ENCODE data around the gene PURB. TPM values are rescaled to one million over a fixed set of nuclear protein-coding genes. Genes with fewer than 3 reads are reported as not detected.
A peak's percentile ranks its signal among the peaks of the same experiment; 100 is the strongest.
"Not testable (repeated sequence)": the region's sequence is repeated elsewhere in the genome, so short reads cannot be mapped to it uniquely, and the experiment has no call there.

Gene PURB
- 10 to 100 TPM; 30.1 to 31.5 TPM for total RNA-seq

GRCh38 chr7:44885394-44886317 lies at the start of gene PURB:
Gene PURB, minus strand, starts transcription at chr7:44885530. Its CDS starts 182 bp downstream, at chr7:44885348.
- Mint-ChIP-seq H3K9me3 (peaks cover 6% of the 10 kb centered on the region), H3K27ac (peak within 1 kb of the TSS; percentile 97), H3K27me3 (no peaks in the 10 kb centered on the region), H3K36me3 (peaks cover 37% of the 10 kb centered on the region), H3K4me3 (peak within 1 kb of the TSS; percentile 89), H3K4me1 (peaks cover 50% of the 10 kb centered on the region)
- peak; percentile 99 for DNase-seq

GRCh38 chr7:44935016-44935415 lies 49.7 kb upstream of the PURB start:
- H3K36me3 Mint-ChIP-seq, result no peaks in the 10 kb centered on the region
- peaks cover 3% of the 10 kb centered on the region for H3K27me3 Mint-ChIP-seq
- no peaks in the 10 kb centered on the region for H3K9me3 Mint-ChIP-seq
- H3K4me1 Mint-ChIP-seq, result no peaks in the 10 kb centered on the region
- H3K27ac Mint-ChIP-seq, result no peak overlapping the region
- no peak for DNase-seq
- H3K4me3 Mint-ChIP-seq, result no peak overlapping the region

- not testable (repeated sequence) for H3K9me3 Mint-ChIP-seq, H3K36me3 Mint-ChIP-seq, H3K4me3 Mint-ChIP-seq, H3K4me1 Mint-ChIP-seq, H3K27me3 Mint-ChIP-seq, H3K27ac Mint-ChIP-seq, DNase-seq
Observed at GRCh38 chr7:44934510-44934909, 49.2 kb upstream of the PURB start.

GRCh38 chr7:44930921-44931320 lies 45.6 kb upstream of the PURB start:
- DNase-seq, result no peak
- H3K4me3 Mint-ChIP-seq, result no peak overlapping the region
- no peaks in the 10 kb centered on the region for H3K27me3 Mint-ChIP-seq
- no peaks in the 10 kb centered on the region for H3K4me1 Mint-ChIP-seq
- H3K27ac Mint-ChIP-seq, result no peak overlapping the region
- no peaks in the 10 kb centered on the region for H3K36me3 Mint-ChIP-seq
- H3K9me3 Mint-ChIP-seq, result no peaks in the 10 kb centered on the region

- H3K27me3 Mint-ChIP-seq, result no peaks in the 10 kb centered on the region
- no peaks in the 10 kb centered on the region for H3K36me3 Mint-ChIP-seq
- no peak overlapping the region for H3K27ac Mint-ChIP-seq
- no peak for DNase-seq
- H3K4me1 Mint-ChIP-seq, result peaks cover 25% of the 10 kb centered on the region
- H3K9me3 Mint-ChIP-seq, result no peaks in the 10 kb centered on the region
- H3K4me3 Mint-ChIP-seq, result no peak overlapping the region
Observed at GRCh38 chr7:44922351-44922694, 37.0 kb upstream of the PURB start.

GRCh38 chr7:44921607-44922350 lies 36.4 kb upstream of the PURB start:
- H3K36me3 Mint-ChIP-seq, result no peaks in the 10 kb centered on the region
- H3K4me3 Mint-ChIP-seq, result no peak overlapping the region
- peaks cover 28% of the 10 kb centered on the region for H3K4me1 Mint-ChIP-seq
- peak overlapping the region; percentile 79 for H3K27ac Mint-ChIP-seq
- no peaks in the 10 kb centered on the region for H3K9me3 Mint-ChIP-seq
- no peaks in the 10 kb centered on the region for H3K27me3 Mint-ChIP-seq
- DNase-seq, result peak; percentile 91

GRCh38 chr7:44920119-44920518 lies 34.8 kb upstream of the PURB start:
- H3K4me3 Mint-ChIP-seq, result no peak overlapping the region
- H3K36me3 Mint-ChIP-seq, result no peaks in the 10 kb centered on the region
- no peak for DNase-seq
- H3K4me1 Mint-ChIP-seq, result peaks cover 33% of the 10 kb centered on the region
- no peaks in the 10 kb centered on the region for H3K9me3 Mint-ChIP-seq
- no peaks in the 10 kb centered on the region for H3K27me3 Mint-ChIP-seq
- peak overlapping the region; percentile 71 for H3K27ac Mint-ChIP-seq

- H3K4me3 Mint-ChIP-seq, result no peak overlapping the region
- DNase-seq, result no peak
- no peaks in the 10 kb centered on the region for H3K36me3 Mint-ChIP-seq
- H3K27me3 Mint-ChIP-seq, result no peaks in the 10 kb centered on the region
- H3K9me3 Mint-ChIP-seq, result no peaks in the 10 kb centered on the region
- H3K4me1 Mint-ChIP-seq, result peaks cover 51% of the 10 kb centered on the region
- no peak overlapping the region for H3K27ac Mint-ChIP-seq
Observed at GRCh38 chr7:44918029-44918428, 32.7 kb upstream of the PURB start.

GRCh38 chr7:44917465-44917864 lies 32.1 kb upstream of the PURB start:
- Mint-ChIP-seq H3K27ac (no peak overlapping the region), H3K9me3 (no peaks in the 10 kb centered on the region), H3K27me3 (no peaks in the 10 kb centered on the region), H3K36me3 (no peaks in the 10 kb centered on the region), H3K4me1 (peaks cover 51% of the 10 kb centered on the region), H3K4me3 (no peak overlapping the region)
- no peak for DNase-seq

GRCh38 chr7:44914992-44915607 lies 29.8 kb upstream of the PURB start:
- peak; percentile 88 for DNase-seq
- Mint-ChIP-seq H3K27ac (peak overlapping the region; percentile 89), H3K9me3 (no peaks in the 10 kb centered on the region), H3K36me3 (no peaks in the 10 kb centered on the region), H3K27me3 (no peaks in the 10 kb centered on the region), H3K4me3 (peak overlapping the region; percentile 45), H3K4me1 (peaks cover 38% of the 10 kb centered on the region)

GRCh38 chr7:44912775-44913347 lies 27.5 kb upstream of the PURB start:
- no peaks in the 10 kb centered on the region for H3K27me3 Mint-ChIP-seq
- no peaks in the 10 kb centered on the region for H3K36me3 Mint-ChIP-seq
- H3K9me3 Mint-ChIP-seq, result no peaks in the 10 kb centered on the region
- H3K4me1 Mint-ChIP-seq, result peaks cover 26% of the 10 kb centered on the region
- H3K27ac Mint-ChIP-seq, result peak overlapping the region; percentile 89
- no peak overlapping the region for H3K4me3 Mint-ChIP-seq
- DNase-seq, result no peak

- no peak overlapping the region for H3K4me3 Mint-ChIP-seq
Observed at GRCh38 chr7:44911911-44912310, 26.6 kb upstream of the PURB start.

GRCh38 chr7:44909596-44910389 lies 24.5 kb upstream of the PURB start:
- Mint-ChIP-seq H3K27me3 (no peaks in the 10 kb centered on the region), H3K27ac (no peak overlapping the region), H3K4me1 (peaks cover 15% of the 10 kb centered on the region), H3K9me3 (no peaks in the 10 kb centered on the region), H3K4me3 (no peak overlapping the region), H3K36me3 (no peaks in the 10 kb centered on the region)
- DNase-seq, result no peak

More at GRCh38 chr7:44911911-44912310, 26.6 kb upstream of the PURB start:
- Mint-ChIP-seq H3K27ac (no peak overlapping the region), H3K9me3 (no peaks in the 10 kb centered on the region), H3K36me3 (no peaks in the 10 kb centered on the region), H3K27me3 (no peaks in the 10 kb centered on the region), H3K4me1 (peaks cover 25% of the 10 kb centered on the region)
- no peak for DNase-seq

- H3K36me3 Mint-ChIP-seq, result no peaks in the 10 kb centered on the region
- H3K4me1 Mint-ChIP-seq, result no peaks in the 10 kb centered on the region
- no peaks in the 10 kb centered on the region for H3K27me3 Mint-ChIP-seq
- H3K4me3 Mint-ChIP-seq, result no peak overlapping the region
- no peak for DNase-seq
- no peaks in the 10 kb centered on the region for H3K9me3 Mint-ChIP-seq
- no peak overlapping the region for H3K27ac Mint-ChIP-seq
Observed at GRCh38 chr7:44906965-44907364, 21.6 kb upstream of the PURB start.
